Sigmoid colon (tissue), 7 donors: ENCODE results near the gene AMPD1. TPM values are rescaled to one million over a fixed set of nuclear protein-coding genes. Genes with fewer than 3 reads are reported as not detected.

Source experiments
- DNase-seq: peaks from one replicate; pipeline ENCODE4 v3.0.0-alpha.2; 2019
- H3K27ac ChIP-seq, 4 donors: fragments of 200-600 bp; sonication (generic); one replicate each; pipeline ENCODE4 v1.5.1; 2016 to 2019; ENCODE audit warnings: mild to moderate bottlenecking in 1 of 4
- H3K27me3 ChIP-seq, 3 donors: fragments of 200-600 bp; sonication (generic); one replicate each; pipeline ENCODE4 v1.5.1; 2019; ENCODE audit warnings: mild to moderate bottlenecking in 1 of 3
- H3K36me3 ChIP-seq, 4 donors: fragments of 200-600 bp; sonication (generic); one replicate each; pipeline ENCODE4 v1.5.1; 2016 to 2019
- H3K4me1 ChIP-seq, 4 donors: fragments of 200-600 bp; sonication (generic); one replicate each; pipeline ENCODE4 v1.5.1; 2017 to 2019
- H3K4me3 ChIP-seq, 4 donors: fragments of 200-600 bp; sonication (generic); one replicate each; pipeline ENCODE4 v1.5.1; 2017 to 2019; ENCODE audit warnings: mild to moderate bottlenecking in 2 of 4, moderate library complexity in 1 of 4
- H3K9me3 ChIP-seq, 4 donors: fragments of 200-600 bp in 3 of 4; sonication (generic) in 3 of 4; one replicate each; pipeline versions ENCODE4 v1.5.1 to v1.6.1; 2013 to 2019
- CTCF ChIP-seq, 4 experiments: fragments of 450-650 bp in 3 of 4; fragments of 200-600 bp in 1 of 4; IDR thresholded peaks; one replicate each; pipeline ENCODE4 v1.5.1; 2016 to 2019; ENCODE audit warnings: antibody characterized with exemption in 4 of 4, mild to moderate bottlenecking in 3 of 4, moderate library complexity in 2 of 4
- EP300 ChIP-seq, 4 donors: sonication (generic); formaldehyde crosslinking; IDR thresholded peaks; one replicate each; pipeline ENCODE4 v1.6.1; 2017; ENCODE audit warnings: antibody characterized with exemption in 4 of 4
- POLR2A ChIP-seq, 2 donors: fragments of 450-650 bp; IDR thresholded peaks; one replicate each; pipeline ENCODE4 v1.6.1; 2016; ENCODE audit warnings: antibody characterized with exemption in 2 of 2, mild to moderate bottlenecking in 2 of 2, moderate library complexity in 2 of 2
- POLR2AphosphoS5 ChIP-seq, 4 donors: sonication (generic); formaldehyde crosslinking; IDR thresholded peaks; one replicate each; pipeline ENCODE4 v1.6.1; 2017; ENCODE audit warnings: antibody characterized with exemption in 4 of 4
- WGBS, 2 donors: extraction: QIAGEN DNeasy Blood & Tissue Kit; methylation state at CpG; one replicate each; pipeline ENCODE4 v1.1.7; 2013; 5-methylcytosine and 5-hydroxymethylcytosine counted together
- intact Hi-C: fragments of 100-400 bp; cut with DNase I; formaldehyde crosslinking; loops from one replicate; pipeline ENCODE4 v1.15.1; 2023
- polyA plus RNA-seq, 3 donors: library from polyadenylated mRNA; stranded (reverse); fragments of 200-250 nt; gene quantifications; one replicate each; pipeline ENCODE4 v1.2.3, GENCODE V29; 2013
- small RNA-seq, 3 donors: library from RNA; depleted of rRNA; stranded (forward); fragments of <200 nt; gene quantifications; one replicate each; pipeline ENCODE3, GENCODE V24; 2016
- total RNA-seq, 4 donors: library from RNA; depleted of rRNA; stranded (reverse); fragments of >200 nt; gene quantifications; one replicate each; pipeline ENCODE4 v1.1.0, GENCODE V29; 2016
- donor health status: healthy with polysubstance abuse.
- donor health status: Bipolar disorder and iron deficiency.
- donor health status: healthy.

Gene AMPD1
- total and polyA plus RNA-seq, 7 donors = 0.92 TPM; not detected in 6

- no peaks in the 10 kb centered on the region for H3K36me3 ChIP-seq
- H3K9me3 ChIP-seq = no peaks in the 10 kb centered on the region
- WGBS, 2 donors = 33% methylated on average over 2 of the region's 2 CpGs
- intact Hi-C loops = no loop called here
- DNase-seq = no peak
- H3K4me3 ChIP-seq = no peak overlapping the region
- TF ChIP-seq POLR2A (IDR thresholded peaks at IDR 0.05) (no peak), POLR2AphosphoS5 (IDR thresholded peaks at IDR 0.05) (no peak), CTCF (IDR thresholded peaks at IDR 0.05) (no peak), EP300 (IDR thresholded peaks at IDR 0.05) (no peak)
- H3K4me1 ChIP-seq = no peaks in the 10 kb centered on the region
- no peak overlapping the region for H3K27ac ChIP-seq
- H3K27me3 ChIP-seq = no peaks in the 10 kb centered on the region
Measured at GRCh38 chr1:114627107-114627506, 68.2 kb downstream of the AMPD1 start.

- intact Hi-C loops = no loop called here
Measured at GRCh38 chr1:114623364-114623763, 72.0 kb downstream of the AMPD1 start.

More at GRCh38 chr1:114623364-114623763, 72.0 kb downstream of the AMPD1 start:
- Histone ChIP-seq H3K4me3 (no peak overlapping the region), H3K27ac (no peak overlapping the region), H3K27me3 (no peaks in the 10 kb centered on the region), H3K9me3 (no peaks in the 10 kb centered on the region), H3K4me1 (no peaks in the 10 kb centered on the region), H3K36me3 (no peaks in the 10 kb centered on the region)
- DNase-seq = no peak
- no peak for TF ChIP-seq CTCF (IDR thresholded peaks at IDR 0.05)
- no peak for TF ChIP-seq POLR2AphosphoS5 (IDR thresholded peaks at IDR 0.05)
- no peak for TF ChIP-seq EP300 (IDR thresholded peaks at IDR 0.05)
- no peak for TF ChIP-seq POLR2A (IDR thresholded peaks at IDR 0.05)
- WGBS, 2 donors = 94 to 95% methylated on average over 5 of the region's 5 CpGs

Small RNAs within 50 kb of the gene (small RNA-seq; reads per million reads assigned to genes)
- gene RN7SL432P (0 reads per million in 3 donors), gene RNY1P13 (0 reads per million in 3 donors)

Other genes with a start within 250 kb of the AMPD1 start
- gene TRIM33, start 184.3 kb downstream of the AMPD1 start, total RNA-seq = 10 to 100 TPM; 38.7 to 42.0 (median 41.5) TPM
- gene TRIM33, start 184.3 kb downstream of the AMPD1 start, polyA plus RNA-seq = 1 to 10 TPM; 4.6 to 8.9 (median 4.8) TPM
- gene BCAS2, start 113.9 kb downstream of the AMPD1 start, total RNA-seq = 10 to 100 TPM; 29.1 to 47.6 (median 35.9) TPM
- gene BCAS2, start 113.9 kb downstream of the AMPD1 start, polyA plus RNA-seq = 10 to 100 TPM; 35.5 to 51.6 (median 41.4) TPM
- gene DENND2C, start 25.5 kb downstream of the AMPD1 start, total RNA-seq = 1 to 10 TPM; 1.9 to 4.7 (median 3.4) TPM
- gene DENND2C, start 25.5 kb downstream of the AMPD1 start, polyA plus RNA-seq = under 1 TPM; 0.23 to 0.60 (median 0.29) TPM
- 10 to 100 TPM; 13.0 to 16.1 (median 15.7) TPM for gene NRAS, start 21.2 kb upstream of the AMPD1 start, total RNA-seq
- 10 to 100 TPM; 25.5 to 55.5 (median 44.4) TPM for gene NRAS, start 21.2 kb upstream of the AMPD1 start, polyA plus RNA-seq
- gene CSDE1, start 62.4 kb upstream of the AMPD1 start, total RNA-seq = 1,000 to 10,000 TPM; 1,738 to 2,762 (median 1,986) TPM
- 100 to 1,000 TPM; 167 to 228 (median 186) TPM for gene CSDE1, start 62.4 kb upstream of the AMPD1 start, polyA plus RNA-seq
- 10 to 100 TPM; 20.0 to 36.0 (median 26.4) TPM for gene SIKE1, start 85.1 kb upstream of the AMPD1 start, total RNA-seq
- 10 to 100 TPM; 10.2 to 22.2 (median 19.3) TPM for gene SIKE1, start 85.1 kb upstream of the AMPD1 start, polyA plus RNA-seq
- gene SYCP1, start 159.3 kb upstream of the AMPD1 start, total RNA-seq = not detected
- not detected for gene SYCP1, start 159.3 kb upstream of the AMPD1 start, polyA plus RNA-seq